Measurements from ENCODE around the gene DUSP19. TPM values are rescaled to one million over a fixed set of nuclear protein-coding genes. Genes with fewer than 3 reads are reported as not detected.
A peak's percentile ranks its signal among the peaks of the same experiment; 100 is the strongest.

Gene DUSP19
- total RNA-seq, 1 donor from 2014 or later, result 4.7 TPM

- peak overlapping the region; percentile 95 for H3K4me3 Mint-ChIP-seq (ENCODE audit: unreplicated experiment)
- peak overlapping the region; percentile 44 for H3K27ac Mint-ChIP-seq (ENCODE audit: unreplicated experiment)
- no peaks in the 10 kb centered on the region for H3K27me3 Mint-ChIP-seq (ENCODE audit: unreplicated experiment)
- peaks cover 69% of the 10 kb centered on the region for H3K4me1 Mint-ChIP-seq (ENCODE audit: unreplicated experiment)
- no peak for DNase-seq (ENCODE audit: extremely low spot score, unreplicated experiment)
- TF ChIP-seq, protein P1, sequence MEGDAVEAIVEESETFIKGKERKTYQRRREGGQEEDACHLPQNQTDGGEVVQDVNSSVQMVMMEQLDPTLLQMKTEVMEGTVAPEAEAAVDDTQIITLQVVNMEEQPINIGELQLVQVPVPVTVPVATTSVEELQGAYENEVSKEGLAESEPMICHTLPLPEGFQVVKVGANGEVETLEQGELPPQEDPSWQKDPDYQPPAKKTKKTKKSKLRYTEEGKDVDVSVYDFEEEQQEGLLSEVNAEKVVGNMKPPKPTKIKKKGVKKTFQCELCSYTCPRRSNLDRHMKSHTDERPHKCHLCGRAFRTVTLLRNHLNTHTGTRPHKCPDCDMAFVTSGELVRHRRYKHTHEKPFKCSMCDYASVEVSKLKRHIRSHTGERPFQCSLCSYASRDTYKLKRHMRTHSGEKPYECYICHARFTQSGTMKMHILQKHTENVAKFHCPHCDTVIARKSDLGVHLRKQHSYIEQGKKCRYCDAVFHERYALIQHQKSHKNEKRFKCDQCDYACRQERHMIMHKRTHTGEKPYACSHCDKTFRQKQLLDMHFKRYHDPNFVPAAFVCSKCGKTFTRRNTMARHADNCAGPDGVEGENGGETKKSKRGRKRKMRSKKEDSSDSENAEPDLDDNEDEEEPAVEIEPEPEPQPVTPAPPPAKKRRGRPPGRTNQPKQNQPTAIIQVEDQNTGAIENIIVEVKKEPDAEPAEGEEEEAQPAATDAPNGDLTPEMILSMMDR (IDR thresholded peaks at IDR 0.05), result no peak
- no peaks in the 10 kb centered on the region for H3K36me3 Mint-ChIP-seq (ENCODE audit: unreplicated experiment)
- no peaks in the 10 kb centered on the region for H3K9me3 Mint-ChIP-seq (ENCODE audit: unreplicated experiment)
These were observed 43.1 kb upstream of the DUSP19 start for GRCh38 chr2:183035298-183035953.

DNA sequence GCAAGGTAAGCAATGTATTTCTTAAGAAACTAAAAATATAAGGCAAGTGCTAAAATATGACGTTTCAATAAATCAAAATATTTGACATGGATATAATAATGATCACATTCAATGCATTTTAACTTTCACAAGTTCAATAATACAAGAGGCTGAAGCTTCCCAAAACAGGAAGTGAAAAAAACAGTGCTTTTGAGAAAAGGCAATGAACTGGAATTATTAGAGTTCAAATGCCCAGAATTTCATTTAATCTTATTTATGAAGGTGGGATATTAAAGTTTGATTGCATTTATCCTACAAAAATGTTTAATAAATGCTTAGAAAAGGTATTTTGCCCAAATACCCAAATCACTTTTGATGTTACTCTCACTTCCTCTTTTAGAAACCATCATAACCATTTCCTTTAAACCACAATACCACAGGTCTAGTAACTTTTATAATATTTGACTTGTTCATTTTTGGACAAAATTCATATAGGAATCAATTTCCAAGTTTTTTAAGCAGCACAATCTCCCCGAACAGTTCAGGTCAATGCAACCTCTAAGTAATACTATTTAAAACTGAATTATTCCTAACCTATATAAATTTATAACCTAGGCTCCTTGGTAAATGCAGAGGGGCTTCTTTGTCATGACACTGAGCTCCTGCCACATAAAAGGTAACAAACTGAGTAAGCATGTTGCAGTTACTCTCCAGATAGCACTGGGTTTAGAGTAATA is 42.4 kb upstream of the DUSP19 start:
- H3K27me3 Mint-ChIP-seq (ENCODE audit: unreplicated experiment), result no peaks in the 10 kb centered on the region
- H3K36me3 Mint-ChIP-seq (ENCODE audit: unreplicated experiment), result no peaks in the 10 kb centered on the region

GRCh38 chr2:183037074-183037552 is 41.4 kb upstream of the DUSP19 start:
- DNase-seq (ENCODE audit: extremely low spot score, unreplicated experiment), result no peak
- no peaks in the 10 kb centered on the region for H3K36me3 Mint-ChIP-seq (ENCODE audit: unreplicated experiment)
- no peaks in the 10 kb centered on the region for H3K9me3 Mint-ChIP-seq (ENCODE audit: unreplicated experiment)
- H3K27me3 Mint-ChIP-seq (ENCODE audit: unreplicated experiment), result no peaks in the 10 kb centered on the region
- TF ChIP-seq, protein P1 (IDR thresholded peaks at IDR 0.05), result no peak
- H3K27ac Mint-ChIP-seq (ENCODE audit: unreplicated experiment), result peak overlapping the region; percentile 96
- peak overlapping the region; percentile 95 for H3K4me3 Mint-ChIP-seq (ENCODE audit: unreplicated experiment)
- H3K4me1 Mint-ChIP-seq (ENCODE audit: unreplicated experiment), result peaks cover 58% of the 10 kb centered on the region

More for the DNA sequence above, 42.4 kb upstream of the DUSP19 start:
- TF ChIP-seq, protein P1 (IDR thresholded peaks at IDR 0.05), result no peak
- H3K9me3 Mint-ChIP-seq (ENCODE audit: unreplicated experiment), result no peaks in the 10 kb centered on the region
- DNase-seq (ENCODE audit: extremely low spot score, unreplicated experiment), result no peak
- H3K4me3 Mint-ChIP-seq (ENCODE audit: unreplicated experiment), result peak overlapping the region; percentile 95
- peak overlapping the region; percentile 96 for H3K27ac Mint-ChIP-seq (ENCODE audit: unreplicated experiment)
- H3K4me1 Mint-ChIP-seq (ENCODE audit: unreplicated experiment), result peaks cover 65% of the 10 kb centered on the region

DNA sequence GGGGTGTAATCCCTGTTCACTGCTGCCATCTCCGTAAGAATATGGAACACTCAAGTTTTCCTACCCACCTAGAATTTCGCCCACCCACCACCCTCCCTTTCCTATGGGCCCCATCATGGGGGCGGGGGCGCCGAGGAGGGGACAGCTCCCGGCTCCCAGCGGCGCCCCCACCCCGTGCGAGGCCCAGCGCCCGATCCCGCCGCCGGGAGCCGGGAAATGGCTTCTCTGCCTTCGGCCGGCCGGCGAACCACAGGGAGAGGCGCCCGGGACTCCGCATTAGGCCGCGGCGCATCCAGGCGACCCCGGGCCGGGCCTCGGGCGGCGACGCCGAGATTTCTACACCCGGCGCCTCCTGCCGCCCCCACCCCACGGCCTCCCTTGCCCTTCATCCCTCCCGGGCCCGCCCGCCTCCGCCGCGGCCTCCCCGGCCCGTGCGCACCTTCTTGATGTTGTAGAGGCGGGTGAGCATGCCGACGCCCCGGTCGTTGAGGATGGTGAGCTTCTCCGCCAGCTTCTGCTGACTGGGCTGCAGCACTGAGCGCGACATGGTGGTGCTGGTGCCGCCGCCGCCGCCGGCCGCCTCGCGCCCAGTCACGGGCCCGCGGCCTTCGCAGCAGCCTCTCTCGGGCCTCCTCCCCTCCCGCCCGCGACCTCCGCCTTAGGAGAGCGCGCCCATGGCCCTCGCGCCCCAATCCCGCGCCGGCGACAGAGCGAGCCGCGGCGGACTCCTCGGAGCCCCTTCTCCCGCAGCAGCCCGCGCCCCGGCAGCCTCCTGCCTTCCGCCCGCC is 40.8 kb upstream of the DUSP19 start:
- DNase-seq (ENCODE audit: extremely low spot score, unreplicated experiment), result peak; percentile 86
- no peaks in the 10 kb centered on the region for H3K9me3 Mint-ChIP-seq (ENCODE audit: unreplicated experiment)
- peak overlapping the region; percentile 96 for H3K27ac Mint-ChIP-seq (ENCODE audit: unreplicated experiment)
- H3K27me3 Mint-ChIP-seq (ENCODE audit: unreplicated experiment), result no peaks in the 10 kb centered on the region
- peak overlapping the region; percentile 95 for H3K4me3 Mint-ChIP-seq (ENCODE audit: unreplicated experiment)
- no peaks in the 10 kb centered on the region for H3K36me3 Mint-ChIP-seq (ENCODE audit: unreplicated experiment)
- peaks cover 52% of the 10 kb centered on the region for H3K4me1 Mint-ChIP-seq (ENCODE audit: unreplicated experiment)
- TF ChIP-seq, protein P1 (IDR thresholded peaks at IDR 0.05), result no peak
